ENCODE results near the gene CHRNB2.
"Not testable (repeated sequence)": the region's sequence is repeated elsewhere in the genome, so short reads cannot be mapped to it uniquely, and the experiment has no call there.

CHRNB2 gene

GRCh38 chr1:154567386-154568156, at the start of gene CHRNB2:
Gene CHRNB2 (plus strand): TSS chr1:154567778. CDS start chr1:154568045, 267 bp downstream.
- peak; percentile 90 for DNase-seq (ENCODE audit: low spot score)

GRCh38 chr1:154519591-154519991, 48.0 kb upstream of the CHRNB2 start:
- DNase-seq (ENCODE audit: low spot score) = no peak

- DNase-seq (ENCODE audit: low spot score) = no peak
Observed at GRCh38 chr1:154520333-154520732, 47.2 kb upstream of the CHRNB2 start.

GRCh38 chr1:154521695-154522094, 45.9 kb upstream of the CHRNB2 start:
- no peak for DNase-seq (ENCODE audit: low spot score)

GRCh38 chr1:154524881-154525280, 42.7 kb upstream of the CHRNB2 start:
- DNase-seq (ENCODE audit: low spot score) = no peak

GRCh38 chr1:154527192-154527591, 40.4 kb upstream of the CHRNB2 start:
- no peak for DNase-seq (ENCODE audit: low spot score)

GRCh38 chr1:154529308-154529707, 38.3 kb upstream of the CHRNB2 start:
- DNase-seq (ENCODE audit: low spot score) = no peak

GRCh38 chr1:154531950-154532349, 35.6 kb upstream of the CHRNB2 start:
- not testable (repeated sequence) for DNase-seq (ENCODE audit: low spot score)

GRCh38 chr1:154533952-154534844, 33.4 kb upstream of the CHRNB2 start:
- peak; percentile 35 for DNase-seq (ENCODE audit: low spot score)

- DNase-seq (ENCODE audit: low spot score) = no peak
Observed at GRCh38 chr1:154536570-154536969, 31.0 kb upstream of the CHRNB2 start.

GRCh38 chr1:154539486-154540483, 27.8 kb upstream of the CHRNB2 start:
- DNase-seq (ENCODE audit: low spot score) = no peak

- no peak for DNase-seq (ENCODE audit: low spot score)
Observed at GRCh38 chr1:154541231-154541630, 26.3 kb upstream of the CHRNB2 start.

GRCh38 chr1:154546264-154547063, 21.1 kb upstream of the CHRNB2 start:
- DNase-seq (ENCODE audit: low spot score) = peak; percentile 83

GRCh38 chr1:154547105-154547732, 20.4 kb upstream of the CHRNB2 start:
- DNase-seq (ENCODE audit: low spot score) = no peak

GRCh38 chr1:154548028-154548427, 19.6 kb upstream of the CHRNB2 start:
- no peak for DNase-seq (ENCODE audit: low spot score)

GRCh38 chr1:154549202-154549770, 18.3 kb upstream of the CHRNB2 start:
- no peak for DNase-seq (ENCODE audit: low spot score)

GRCh38 chr1:154550070-154550469, 17.5 kb upstream of the CHRNB2 start:
- DNase-seq (ENCODE audit: low spot score) = no peak

- no peak for DNase-seq (ENCODE audit: low spot score)
Observed at GRCh38 chr1:154550657-154551056, 16.9 kb upstream of the CHRNB2 start.

- DNase-seq (ENCODE audit: low spot score) = no peak
Observed at GRCh38 chr1:154551474-154551873, 16.1 kb upstream of the CHRNB2 start.

- DNase-seq (ENCODE audit: low spot score) = no peak
Observed at GRCh38 chr1:154552036-154552435, 15.5 kb upstream of the CHRNB2 start.
